ENCODE measurements around the gene NATD1.

The NATD1 gene

GRCh38 chr17:21191698-21192097 is 61.5 kb downstream of the NATD1 start:
- DNase-seq (ENCODE audit: low read depth): no peak

- DNase-seq (ENCODE audit: low read depth): no peak
Observed at GRCh38 chr17:21190078-21190477, 63.1 kb downstream of the NATD1 start.

- DNase-seq (ENCODE audit: low read depth): no peak
Observed at GRCh38 chr17:21189361-21189760, 63.8 kb downstream of the NATD1 start.
